PC-9 (cell line): ENCODE results near the gene LLCFC1. TPM values are rescaled to one million over a fixed set of nuclear protein-coding genes. Genes with fewer than 3 reads are reported as not detected.

Experiments used
- BruUV-seq: library from RNA; stranded (reverse); fragments of 400-500 nt; replicated peaks from 2 replicates; lab custom pipeline; 2021; lab: Mats Ljungman, UMichigan
- CTCF ChIA-PET: fragments of 300-600 bp; sonication (Branson Sonifier 250); formaldehyde crosslinking; loops from one replicate; lab custom pipeline; 2022; ENCODE audit warnings: antibody characterized with exemption; lab: Charles Lee
- POLR2A ChIA-PET: fragments of 300-600 bp; sonication (Branson Sonifier 250); formaldehyde crosslinking; loops from one replicate; lab custom pipeline; 2022; ENCODE audit warnings: antibody characterized with exemption; ENCODE audit not compliant: unreplicated experiment; lab: Charles Lee
- DNase-seq, 2 experiments: peaks; one replicate each; pipeline versions ENCODE4 v3.0.0 to v3.0.0-alpha.2; 2015 to 2022; ENCODE audit warnings: mixed read lengths in 1 of 2
- H2AFZ ChIP-seq: fragments of 200-600 bp; sonication (generic); 2 replicates; pipeline ENCODE4 v1.8.1; 2017; ENCODE audit warnings: antibody characterized with exemption
- H3F3A ChIP-seq: fragments of 200-600 bp; sonication (generic); 2 replicates; pipeline ENCODE4 v1.8.1; 2017; ENCODE audit warnings: antibody characterized with exemption, mild to moderate bottlenecking, low read depth; ENCODE audit not compliant: insufficient read depth
- H3K27ac ChIP-seq: fragments of 200-600 bp; sonication (generic); 2 replicates; pipeline ENCODE4 v1.6.1; 2016; ENCODE audit warnings: mixed run types
- H3K27me3 ChIP-seq: fragments of 200-600 bp; sonication (generic); 2 replicates; pipeline ENCODE4 v1.6.1; 2016; ENCODE audit warnings: low read depth, mixed run types; ENCODE audit not compliant: insufficient read depth
- H3K36me3 ChIP-seq: fragments of 200-600 bp; sonication (generic); 2 replicates; pipeline ENCODE4 v1.6.1; 2016; ENCODE audit warnings: low read depth, mixed run types
- H3K4me1 ChIP-seq: fragments of 200-600 bp; sonication (generic); replicated peaks from 2 replicates; pipeline ENCODE4 v1.6.1; 2016; ENCODE audit warnings: mixed run types; ENCODE audit not compliant: insufficient read depth
- H3K4me2 ChIP-seq: fragments of 200-600 bp; sonication (generic); 2 replicates; pipeline ENCODE4 v1.6.1; 2017; ENCODE audit warnings: mixed run types
- H3K4me3 ChIP-seq: fragments of 200-600 bp; sonication (generic); 2 replicates; pipeline ENCODE4 v1.6.1; 2016; ENCODE audit warnings: mixed run types
- H3K79me2 ChIP-seq: fragments of 200-600 bp; sonication (generic); 2 replicates; pipeline ENCODE4 v1.6.1; 2017; ENCODE audit warnings: low read depth, mixed run types
- H3K9me2 ChIP-seq: fragments of 200-600 bp; sonication (generic); 2 replicates; pipeline ENCODE4 v1.8.1; 2017; ENCODE audit warnings: mild to moderate bottlenecking; ENCODE audit not compliant: insufficient read depth
- H3K9me3 ChIP-seq: fragments of 200-600 bp; sonication (generic); 2 replicates; pipeline ENCODE4 v1.8.1; 2016; ENCODE audit warnings: low read depth; ENCODE audit not compliant: insufficient read depth
- H4K20me1 ChIP-seq: fragments of 200-600 bp; sonication (generic); 2 replicates; pipeline ENCODE4 v1.8.1; 2017; ENCODE audit not compliant: insufficient read depth
- EZH2 ChIP-seq: fragments of 200-600 bp; sonication (generic); IDR thresholded peaks from 2 replicates; pipeline ENCODE4 v1.8.0; 2017; ENCODE audit warnings: antibody characterized with exemption, low read depth
- intact Hi-C: fragments of 100-400 bp; cut with micrococcal nuclease; formaldehyde crosslinking; loops from one replicate; pipeline ENCODE4 v1.10.0; 2022; ENCODE audit not compliant: unreplicated experiment
- total RNA-seq: library from RNA; stranded (reverse); gene quantifications from 2 replicates; pipeline ENCODE4 v1.2.3, GENCODE V29; 2021
- TF ChIP-seq, protein P1 (sequence below): fragments of 200-600 bp; sonication (generic); conservative IDR thresholded peaks from 2 replicates; pipeline ENCODE4 v1.6.1; 2017; ENCODE audit warnings: mixed run types, antibody characterized with exemption, mild to moderate bottlenecking, moderate library complexity

The LLCFC1 gene
- total RNA-seq, 1 experiment from 2014 or later = not detected

DNA sequence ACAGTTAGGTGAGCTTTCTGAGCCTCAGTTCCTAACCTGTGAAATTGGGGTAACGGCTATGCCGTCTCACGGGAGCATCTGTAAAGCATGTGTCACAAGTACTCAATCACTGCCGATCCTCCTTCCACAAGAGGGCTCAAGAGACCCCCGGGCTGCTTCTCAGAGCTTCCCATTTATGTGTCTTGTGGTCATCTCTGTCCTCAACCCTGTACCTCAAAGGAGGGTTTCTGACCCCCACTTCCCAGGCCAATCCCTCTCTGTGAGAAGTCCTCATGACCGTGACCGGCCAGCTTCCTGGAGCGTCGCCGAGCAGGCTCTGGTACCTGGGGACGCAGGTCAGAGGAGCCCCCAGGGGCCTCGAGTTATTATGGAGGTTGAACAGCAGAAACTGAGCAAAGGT lies 5.2 kb upstream of the LLCFC1 start:
- Histone ChIP-seq H3K9me3 (no peaks in the 10 kb centered on the region), H3K27ac (no peak overlapping the region), H3K27me3 (no peaks in the 10 kb centered on the region), H2AFZ (no peak overlapping the region), H3F3A (no peaks in the 10 kb centered on the region), H3K4me3 (no peak overlapping the region), H3K9me2 (no peaks in the 10 kb centered on the region), H3K36me3 (no peaks in the 10 kb centered on the region), H3K79me2 (no peaks in the 10 kb centered on the region), H3K4me2 (no peak overlapping the region), H4K20me1 (no peaks in the 10 kb centered on the region), H3K4me1 (no peaks in the 10 kb centered on the region)
- no peak for DNase-seq
- intact Hi-C loops = no loop called here
- CTCF ChIA-PET = no interaction called here
- POLR2A ChIA-PET = no interaction called here
- TF ChIP-seq, protein P1, sequence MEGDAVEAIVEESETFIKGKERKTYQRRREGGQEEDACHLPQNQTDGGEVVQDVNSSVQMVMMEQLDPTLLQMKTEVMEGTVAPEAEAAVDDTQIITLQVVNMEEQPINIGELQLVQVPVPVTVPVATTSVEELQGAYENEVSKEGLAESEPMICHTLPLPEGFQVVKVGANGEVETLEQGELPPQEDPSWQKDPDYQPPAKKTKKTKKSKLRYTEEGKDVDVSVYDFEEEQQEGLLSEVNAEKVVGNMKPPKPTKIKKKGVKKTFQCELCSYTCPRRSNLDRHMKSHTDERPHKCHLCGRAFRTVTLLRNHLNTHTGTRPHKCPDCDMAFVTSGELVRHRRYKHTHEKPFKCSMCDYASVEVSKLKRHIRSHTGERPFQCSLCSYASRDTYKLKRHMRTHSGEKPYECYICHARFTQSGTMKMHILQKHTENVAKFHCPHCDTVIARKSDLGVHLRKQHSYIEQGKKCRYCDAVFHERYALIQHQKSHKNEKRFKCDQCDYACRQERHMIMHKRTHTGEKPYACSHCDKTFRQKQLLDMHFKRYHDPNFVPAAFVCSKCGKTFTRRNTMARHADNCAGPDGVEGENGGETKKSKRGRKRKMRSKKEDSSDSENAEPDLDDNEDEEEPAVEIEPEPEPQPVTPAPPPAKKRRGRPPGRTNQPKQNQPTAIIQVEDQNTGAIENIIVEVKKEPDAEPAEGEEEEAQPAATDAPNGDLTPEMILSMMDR = no peak
- TF ChIP-seq EZH2 = no peak
- no TSS peak for BruUV-seq

DNA sequence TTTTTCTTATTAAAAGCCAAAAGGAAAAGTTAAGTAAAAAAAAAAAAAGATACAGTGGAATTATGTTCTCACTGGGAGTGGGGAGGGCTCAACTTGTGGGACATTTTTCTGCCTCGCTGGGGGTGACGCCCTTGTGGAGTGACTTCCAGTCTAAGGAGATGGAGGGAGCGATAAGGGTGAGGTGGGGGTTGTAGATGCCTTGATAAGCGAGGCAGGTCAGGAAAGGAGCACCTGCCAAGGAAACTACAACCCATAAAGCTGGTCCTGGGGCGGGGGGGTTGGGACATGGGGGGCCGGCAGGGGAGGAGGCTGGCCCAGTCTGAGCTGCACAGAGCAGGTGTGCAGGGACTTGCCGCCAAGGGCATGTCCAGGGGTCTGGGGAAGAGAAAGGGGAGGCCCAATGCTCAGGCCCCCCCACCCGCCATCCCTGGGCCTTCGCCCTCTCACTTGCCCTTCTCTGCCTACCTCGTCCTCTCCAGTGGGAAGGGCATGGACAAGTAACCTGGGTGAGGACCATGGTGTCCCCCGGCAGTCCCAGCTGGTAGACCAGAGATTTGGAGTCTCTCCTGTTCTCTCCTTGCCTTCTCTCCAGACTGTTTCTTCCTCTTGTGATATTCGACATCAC lies 3.2 kb upstream of the LLCFC1 start:
- DNase-seq = no peak
- no TSS peak for BruUV-seq
- Histone ChIP-seq H3K79me2 (no peaks in the 10 kb centered on the region), H3K36me3 (no peaks in the 10 kb centered on the region), H2AFZ (no peak overlapping the region), H3K4me3 (no peak overlapping the region), H3K9me3 (no peaks in the 10 kb centered on the region), H3K27ac (no peak overlapping the region), H3K9me2 (no peaks in the 10 kb centered on the region), H4K20me1 (no peaks in the 10 kb centered on the region), H3K4me2 (no peak overlapping the region), H3K4me1 (no peaks in the 10 kb centered on the region), H3F3A (no peaks in the 10 kb centered on the region), H3K27me3 (no peaks in the 10 kb centered on the region)
- intact Hi-C loops = no loop called here
- TF ChIP-seq, protein P1 = no peak
- TF ChIP-seq EZH2 = no peak
- ChIA-PET CTCF (interaction anchor here (0.7 kb wide), 2 partner anchors 151 to 835 kb away, joined by 3 to 4 read pairs; no protein-coding TSS in a partner anchor), POLR2A (no interaction called here)

DNA sequence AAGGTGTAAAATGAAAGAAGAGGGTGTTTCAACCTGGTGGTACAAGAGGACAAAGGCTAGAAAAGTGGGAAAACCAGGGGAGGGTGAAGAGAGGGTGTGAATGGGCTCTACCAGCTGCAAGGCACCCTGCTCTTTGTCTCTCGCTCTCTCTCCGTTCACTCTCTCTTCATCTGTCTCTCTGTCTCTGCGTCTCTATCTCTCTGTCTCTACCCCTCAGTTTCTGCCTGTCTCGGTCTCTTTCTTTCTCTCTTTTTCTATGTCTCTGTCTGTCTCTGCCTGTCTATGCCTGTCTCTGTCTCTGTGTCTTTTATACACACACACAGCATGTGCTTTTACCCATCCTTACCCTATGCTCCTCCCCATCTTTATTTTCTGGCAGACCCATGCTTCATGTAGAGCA lies 673 bp upstream of the LLCFC1 start:
- Histone ChIP-seq H3F3A (no peaks in the 10 kb centered on the region), H3K9me2 (no peaks in the 10 kb centered on the region), H3K4me2 (no peak overlapping the region), H4K20me1 (no peaks in the 10 kb centered on the region), H3K9me3 (no peaks in the 10 kb centered on the region), H3K27me3 (no peaks in the 10 kb centered on the region), H3K79me2 (no peaks in the 10 kb centered on the region), H2AFZ (no peak overlapping the region), H3K36me3 (no peaks in the 10 kb centered on the region), H3K4me3 (no peak overlapping the region), H3K4me1 (no peaks in the 10 kb centered on the region), H3K27ac (no peak overlapping the region)
- TF ChIP-seq EZH2 = no peak
- TF ChIP-seq, protein P1 = no peak
- POLR2A ChIA-PET = no interaction called here
- intact Hi-C loops = loop anchor here (1.0 kb wide), 1 partner anchor 57 kb away; no protein-coding TSS in a partner anchor
- no peak for DNase-seq
- CTCF ChIA-PET = no interaction called here
- no TSS peak for BruUV-seq
